ENCODE measurements around the gene PAQR5. TPM values are rescaled to one million over a fixed set of nuclear protein-coding genes. Genes with fewer than 3 reads are reported as not detected.

PAQR5 gene
- total RNA-seq, 1 experiment from 2014 or later: 34.0 TPM

DNA sequence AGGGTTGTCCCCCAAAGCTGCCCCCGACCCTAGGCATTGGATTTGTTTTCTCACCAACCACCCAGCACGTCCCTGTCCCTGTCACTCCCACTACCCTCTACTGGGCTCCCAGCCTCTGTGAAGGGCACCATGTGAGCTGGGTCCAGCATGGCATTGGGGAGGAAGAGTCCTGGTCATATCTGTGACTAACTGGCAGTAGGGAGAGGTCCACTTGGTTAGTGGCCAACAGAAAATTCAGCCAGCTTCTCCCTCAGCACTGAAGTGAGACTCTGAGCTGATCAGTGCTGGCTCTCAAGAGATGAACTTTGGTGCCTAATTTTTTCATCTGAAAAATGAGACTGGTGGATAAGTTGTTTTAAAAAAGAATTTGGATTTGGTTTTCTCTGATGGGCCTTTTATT, 104.1 kb downstream of the PAQR5 start:
- Histone ChIP-seq H3K27ac (ENCODE audit: low read depth, low read length) (no peak overlapping the region), H3K79me2 (ENCODE audit: insufficient read depth, low read length) (no peaks in the 10 kb centered on the region), H3K9me3 (ENCODE audit: control insufficient read depth in 1 of 2, insufficient read depth in 1 of 2, low read depth in 1 of 2, low read length in 2 of 2) (no peaks in the 10 kb centered on the region), H3K4me1 (ENCODE audit: control insufficient read depth in 1 of 2, insufficient read depth in 2 of 2, low read length in 2 of 2) (no peaks in the 10 kb centered on the region), H3K9me2 (ENCODE audit: insufficient read depth) (no peaks in the 10 kb centered on the region), H2AFZ (ENCODE audit: low read depth, low read length, poor library complexity, severe bottlenecking) (no peak overlapping the region), H3K4me2 (ENCODE audit: low read length) (no peak overlapping the region), H3K9ac (ENCODE audit: low read length) (no peak overlapping the region), H3K4me3 (replicated peaks in 1 of 2; ENCODE audit: low read depth in 1 of 2, low read length in 2 of 2) (no peak overlapping the region), H4K20me1 (ENCODE audit: insufficient read depth) (no peaks in the 10 kb centered on the region), H3K27me3 (ENCODE audit: insufficient read depth, low read length) (no peaks in the 10 kb centered on the region), H3K36me3 (ENCODE audit: control insufficient read depth in 1 of 2, insufficient read depth in 2 of 2, low read length in 2 of 2) (peaks cover 3 to 5% of the 10 kb centered on the region in 2 experiments; a peak in 2 of 4 replicates)
- ChIA-PET POLR2A (no interaction called here), RAD21 (ENCODE audit: low non-redundant PET in 1 of 2, low total read pairs in 2 of 2, uncharacterized antibody in 2 of 2, unreplicated experiment in 2 of 2) (no interaction called here), CTCF (no interaction called here)
- DNase-seq (ENCODE audit: low read depth, low spot score) (no peak), ATAC-seq (no peak)
- TF ChIP-seq, protein P1, sequence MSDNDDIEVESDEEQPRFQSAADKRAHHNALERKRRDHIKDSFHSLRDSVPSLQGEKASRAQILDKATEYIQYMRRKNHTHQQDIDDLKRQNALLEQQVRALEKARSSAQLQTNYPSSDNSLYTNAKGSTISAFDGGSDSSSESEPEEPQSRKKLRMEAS (IDR thresholded peaks at IDR 0.05): no peak
- TF ChIP-seq SP1 (IDR thresholded peaks at IDR 0.05; ENCODE audit: low read depth): no peak
- TF ChIP-seq EZH2phosphoT487 (IDR thresholded peaks at IDR 0.05; ENCODE audit: borderline replicate concordance): no peak
- TF ChIP-seq POLR2AphosphoS5 (IDR thresholded peaks at IDR 0.05; ENCODE audit: low read depth, low read length): no peak
- TF ChIP-seq EZH2 (IDR thresholded peaks at IDR 0.05): no peak
- no peak for TF ChIP-seq POLR2A (IDR thresholded peaks at IDR 0.05; ENCODE audit: borderline replicate concordance, extremely low read depth, insufficient read depth, insufficient read length)
- no peak for TF ChIP-seq SRF (IDR thresholded peaks at IDR 0.05; ENCODE audit: low read depth)
- intact Hi-C loops (cut with micrococcal nuclease): no loop called here
- no TSS peak for BruUV-seq (replicated peaks)

DNA sequence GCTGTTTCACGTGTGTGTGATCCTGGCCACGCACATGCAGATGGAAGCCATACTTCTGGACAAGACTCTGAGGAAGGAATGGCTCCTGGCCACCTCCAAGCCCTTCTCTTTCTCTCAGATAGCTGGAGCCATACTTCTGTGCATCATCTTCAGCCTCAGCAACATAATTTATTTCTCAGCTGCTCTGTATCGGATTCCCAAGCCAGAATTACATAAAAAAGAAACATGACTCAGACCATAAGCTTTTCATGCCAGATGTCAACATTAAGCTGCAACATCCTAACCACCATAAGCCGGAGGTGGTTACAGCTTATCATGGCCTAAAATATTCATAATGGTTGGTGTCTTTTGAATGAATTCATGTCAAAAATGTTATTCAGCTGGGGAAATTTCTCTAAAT, 104.9 kb downstream of the PAQR5 start:
- TF ChIP-seq SIN3A (IDR thresholded peaks at IDR 0.05; ENCODE audit: low read depth) (no peak), SP1 (IDR thresholded peaks at IDR 0.05; ENCODE audit: low read depth) (no peak), SRF (IDR thresholded peaks at IDR 0.05; ENCODE audit: low read depth) (no peak), EGR1 (IDR thresholded peaks at IDR 0.05; ENCODE audit: low read depth) (no peak)
- Histone ChIP-seq H3K79me2 (ENCODE audit: insufficient read depth, low read length) (no peaks in the 10 kb centered on the region), H3K4me3 (replicated peaks in 1 of 2; ENCODE audit: low read depth in 1 of 2, low read length in 2 of 2) (no peak overlapping the region), H3K9ac (ENCODE audit: low read length) (no peak overlapping the region), H3K27ac (ENCODE audit: low read depth, low read length) (no peak overlapping the region), H3K36me3 (ENCODE audit: control insufficient read depth in 1 of 2, insufficient read depth in 2 of 2, low read length in 2 of 2) (peaks cover 3 to 5% of the 10 kb centered on the region in 2 experiments; a peak in 2 of 4 replicates), H2AFZ (ENCODE audit: low read depth, low read length, poor library complexity, severe bottlenecking) (no peak overlapping the region), H3K4me2 (ENCODE audit: low read length) (no peak overlapping the region), H3K9me3 (ENCODE audit: control insufficient read depth in 1 of 2, insufficient read depth in 1 of 2, low read depth in 1 of 2, low read length in 2 of 2) (no peaks in the 10 kb centered on the region), H3K27me3 (ENCODE audit: insufficient read depth, low read length) (no peaks in the 10 kb centered on the region), H3K4me1 (ENCODE audit: control insufficient read depth in 1 of 2, insufficient read depth in 2 of 2, low read length in 2 of 2) (no peaks in the 10 kb centered on the region), H3K9me2 (ENCODE audit: insufficient read depth) (no peaks in the 10 kb centered on the region), H4K20me1 (ENCODE audit: insufficient read depth) (no peaks in the 10 kb centered on the region)
- POLR2A ChIA-PET: no interaction called here
- BruUV-seq (replicated peaks): no TSS peak
- intact Hi-C loops (cut with micrococcal nuclease): no loop called here
- RAD21 ChIA-PET (ENCODE audit: low non-redundant PET in 1 of 2, low total read pairs in 2 of 2, uncharacterized antibody in 2 of 2, unreplicated experiment in 2 of 2): no interaction called here
- no peak for ATAC-seq
- no peak for DNase-seq (ENCODE audit: low read depth, low spot score)
- CTCF ChIA-PET: no interaction called here

All from HCT116 (cell line).